HCT116 (cell line): ENCODE data around the gene CCDC57. TPM values are rescaled to one million over a fixed set of nuclear protein-coding genes. Genes with fewer than 3 reads are reported as not detected.

ENCODE experiments used
- ATF3 ChIP-seq: IDR thresholded peaks from 2 replicates; pipeline ENCODE4 v1.6.1; 2012
- CBX3 ChIP-seq: IDR thresholded peaks from 2 replicates; pipeline ENCODE4 v1.6.1; 2012; ENCODE audit warnings: low read depth
- CEBPB ChIP-seq: IDR thresholded peaks from 2 replicates; pipeline ENCODE4 v1.6.1; 2012; ENCODE audit warnings: low read depth
- CTCF ChIP-seq, 3 experiments: fragments of 200-600 bp in 1 of 3; sonication (generic) in 1 of 3; IDR thresholded peaks in 2 of 3; conservative IDR thresholded peaks in 1 of 3; 2 replicates each; pipeline ENCODE4 v1.5.1; 2012 to 2017; ENCODE audit warnings: low read depth in 2 of 3, low read length in 2 of 3, antibody characterized with exemption in 1 of 3, borderline replicate concordance in 1 of 3, control low read depth in 1 of 3, mild to moderate bottlenecking in 1 of 3, mixed read lengths in 1 of 3, mixed run types in 1 of 3, moderate library complexity in 1 of 3; ENCODE audit not compliant: insufficient read depth in 1 of 3
- EGR1 ChIP-seq: IDR thresholded peaks from 2 replicates; pipeline ENCODE4 v1.6.1; 2012; ENCODE audit warnings: low read depth
- ELF1 ChIP-seq: IDR thresholded peaks from 2 replicates; pipeline ENCODE4 v1.6.1; 2012; ENCODE audit warnings: low read depth, borderline replicate concordance
- EZH2 ChIP-seq: fragments of 200-600 bp; sonication (generic); IDR thresholded peaks from 2 replicates; pipeline ENCODE4 v1.6.1; 2017; ENCODE audit warnings: antibody characterized with exemption, mixed run types
- EZH2phosphoT487 ChIP-seq: fragments of 200-600 bp; IDR thresholded peaks from 2 replicates; pipeline ENCODE4 v1.6.1; 2018; ENCODE audit warnings: antibody characterized with exemption, borderline replicate concordance
- FOSL1 ChIP-seq: IDR thresholded peaks from 2 replicates; pipeline ENCODE4 v1.6.1; 2012; ENCODE audit warnings: low read depth
- JUND ChIP-seq: IDR thresholded peaks from 2 replicates; pipeline ENCODE4 v1.6.1; 2012
- MAX ChIP-seq: IDR thresholded peaks from 2 replicates; pipeline ENCODE4 v1.6.1; 2012
- POLR2A ChIP-seq: IDR thresholded peaks from 2 replicates; pipeline ENCODE4 v1.7.0; 2011; ENCODE audit warnings: borderline replicate concordance; ENCODE audit not compliant: insufficient read depth, insufficient read length; ENCODE audit errors: extremely low read depth
- POLR2AphosphoS5 ChIP-seq: IDR thresholded peaks from 2 replicates; pipeline ENCODE4 v1.6.1; 2011; ENCODE audit warnings: mild to moderate bottlenecking, low read depth, low read length, moderate library complexity
- RAD21 ChIP-seq: IDR thresholded peaks from 2 replicates; pipeline ENCODE4 v1.6.1; 2012; ENCODE audit warnings: low read depth, mild to moderate bottlenecking
- SIN3A ChIP-seq: IDR thresholded peaks from 2 replicates; pipeline ENCODE4 v1.6.1; 2012; ENCODE audit warnings: low read depth
- SP1 ChIP-seq: IDR thresholded peaks from 2 replicates; pipeline ENCODE4 v1.6.1; 2012; ENCODE audit warnings: low read depth
- ZFX ChIP-seq: fragments of 450-650 bp; IDR thresholded peaks from 2 replicates; pipeline ENCODE4 v1.6.1; 2017
- total RNA-seq: library from RNA; stranded (reverse); gene quantifications from one replicate; pipeline ENCODE4 v1.2.1, GENCODE V29; 2021; ENCODE audit not compliant: unreplicated experiment

The CCDC57 gene
- total RNA-seq, 1 experiment from 2014 or later, result 143 TPM

DNA sequence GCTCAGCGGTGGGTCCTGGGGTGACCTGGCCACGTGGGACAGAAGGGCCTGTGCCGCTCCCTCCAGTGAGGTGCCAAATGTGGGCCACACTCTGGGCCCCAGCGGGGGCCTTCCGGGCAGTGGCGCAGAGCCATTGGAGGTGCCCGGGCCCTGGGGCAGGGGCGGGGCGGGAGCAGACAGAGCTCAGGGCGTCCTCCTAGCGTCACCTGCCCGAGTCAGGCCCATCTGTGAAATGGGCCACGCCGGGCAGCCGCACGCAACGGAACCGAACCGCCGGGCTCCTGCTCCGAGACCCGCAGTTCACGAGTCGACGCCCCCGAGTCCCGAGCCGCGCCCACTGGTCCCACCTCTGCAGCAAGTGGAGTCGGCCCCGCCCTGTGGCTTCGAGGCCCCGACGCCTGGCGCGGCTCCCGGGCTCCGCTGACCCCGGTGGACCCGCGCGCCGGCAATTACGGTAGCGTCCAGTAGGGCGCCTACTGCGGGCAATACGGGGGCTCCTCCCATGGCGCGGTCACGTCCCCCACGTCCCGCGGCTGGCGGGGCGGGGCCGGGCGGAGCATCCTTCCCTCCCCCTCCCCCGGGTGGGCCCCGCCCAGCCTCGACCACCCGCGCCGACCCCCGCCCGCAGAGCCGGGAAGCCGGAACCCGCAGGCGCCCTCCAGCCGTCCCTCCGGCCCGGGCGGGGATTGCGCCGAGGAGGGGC lies 18.1 kb upstream of the CCDC57 start (continued):
- TF ChIP-seq FOSL1 (no peak), JUND (no peak), ATF3 (no peak), CTCF (IDR thresholded peaks at IDR 0.05 in 2 of 3, conservative IDR thresholded peaks at IDR 0.05 in 1 of 3; ENCODE audit: borderline replicate concordance in 1 of 3, insufficient read depth in 1 of 3, low read depth in 2 of 3, low read length in 2 of 3) (peak in 2 of 3 experiments; percentile 38 to 54; a peak in 4 of 6 replicates), ZFX (peak; percentile 48; the same call in 1 of the 2 replicates), RAD21 (no peak), SIN3A (no peak), EZH2 (no peak), MAX (no peak), EGR1 (no peak), POLR2AphosphoS5 (peak; percentile 86), SP1 (no peak), POLR2A (no peak), EZH2phosphoT487 (no peak), CEBPB (no peak), ELF1 (no peak), CBX3 (no peak)
